ENCODE data around the gene VGLL4. TPM values are rescaled to one million over a fixed set of nuclear protein-coding genes. Genes with fewer than 3 reads are reported as not detected.
"Not testable (repeated sequence)": the region's sequence is repeated elsewhere in the genome, so short reads cannot be mapped to it uniquely, and the experiment has no call there.

Gene VGLL4, protein sequence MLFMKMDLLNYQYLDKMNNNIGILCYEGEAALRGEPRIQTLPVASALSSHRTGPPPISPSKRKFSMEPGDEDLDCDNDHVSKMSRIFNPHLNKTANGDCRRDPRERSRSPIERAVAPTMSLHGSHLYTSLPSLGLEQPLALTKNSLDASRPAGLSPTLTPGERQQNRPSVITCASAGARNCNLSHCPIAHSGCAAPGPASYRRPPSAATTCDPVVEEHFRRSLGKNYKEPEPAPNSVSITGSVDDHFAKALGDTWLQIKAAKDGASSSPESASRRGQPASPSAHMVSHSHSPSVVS
- 10 to 100 TPM in 5 of 6 donors, 1 to 10 TPM in 1; 7.9 to 16.0 (median 13.8) TPM for polyA plus RNA-seq (ENCODE audit: low read depth in 6 of 6)

GRCh38 chr3:11643605-11644087, at the start of gene VGLL4:
Gene VGLL4, minus strand, starts transcription at chr3:11643915. Its CDS starts 397 bp downstream, at chr3:11643518.
- Mint-ChIP-seq H3K27ac (peak within 1 kb of the TSS; percentile 94 to 99 (median 98)), H3K36me3 (no peaks in the 10 kb centered on the region), H3K9me3 (no peaks in the 10 kb centered on the region), H3K4me1 (peaks cover 21 to 50% (median 46%) of the 10 kb centered on the region in 3 donors), H3K4me3 (peak within 1 kb of the TSS; percentile 94 to 99 (median 99)), H3K27me3 (no peaks in the 10 kb centered on the region)
- DNase-seq (peak; percentile 46), ATAC-seq (ENCODE audit: low read depth in 2 of 2) (peak; percentile 53 to 62)

DNA sequence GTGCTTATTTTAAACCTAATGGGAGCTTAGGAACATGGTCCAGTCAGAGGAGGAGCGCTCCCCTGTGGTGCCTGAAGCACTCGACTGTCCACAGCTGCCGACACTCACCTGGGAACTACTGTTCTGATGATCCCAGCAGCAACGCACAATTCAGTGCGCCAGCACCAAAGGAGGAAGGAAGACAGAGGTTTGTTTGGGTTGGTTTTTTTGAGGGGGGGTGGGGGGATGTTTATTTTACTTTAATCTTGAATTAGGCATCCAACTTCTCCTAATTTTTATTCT, 48.8 kb upstream of the VGLL4 start:
- H3K9me3 Mint-ChIP-seq = no peaks in the 10 kb centered on the region
- H3K27me3 Mint-ChIP-seq = no peaks in the 10 kb centered on the region
- H3K4me1 Mint-ChIP-seq = no peaks in the 10 kb centered on the region
- peak overlapping the region in 1 of 8 donors; percentile 51 for H3K4me3 Mint-ChIP-seq
- ATAC-seq (ENCODE audit: low read depth in 2 of 2) (no peak), DNase-seq (no peak)
- H3K36me3 Mint-ChIP-seq = peaks cover 0 to 9% of the 10 kb centered on the region in 2 donors
- H3K27ac Mint-ChIP-seq = peak overlapping the region in 1 of 6 donors; percentile 89

GRCh38 chr3:11691767-11692531, 48.2 kb upstream of the VGLL4 start:
- Mint-ChIP-seq H3K4me3 (no peak overlapping the region), H3K9me3 (no peaks in the 10 kb centered on the region), H3K27me3 (no peaks in the 10 kb centered on the region), H3K4me1 (no peaks in the 10 kb centered on the region), H3K36me3 (peaks cover 0 to 9% of the 10 kb centered on the region in 2 donors), H3K27ac (peak overlapping the region in 1 of 6 donors; percentile 41)
- ATAC-seq (ENCODE audit: low read depth in 2 of 2) (no peak), DNase-seq (no peak)

GRCh38 chr3:11690863-11691766, 47.4 kb upstream of the VGLL4 start:
- Mint-ChIP-seq H3K36me3 (peaks cover 0 to 6% of the 10 kb centered on the region in 2 donors), H3K9me3 (no peaks in the 10 kb centered on the region), H3K4me3 (no peak overlapping the region), H3K27ac (peak overlapping the region in 1 of 6 donors; percentile 41), H3K4me1 (no peaks in the 10 kb centered on the region), H3K27me3 (no peaks in the 10 kb centered on the region)
- ATAC-seq (ENCODE audit: low read depth in 2 of 2) (no peak), DNase-seq (no peak)

GRCh38 chr3:11689749-11690148, 46.0 kb upstream of the VGLL4 start:
- Mint-ChIP-seq H3K27me3 (no peaks in the 10 kb centered on the region), H3K36me3 (no peaks in the 10 kb centered on the region), H3K4me3 (no peak overlapping the region), H3K9me3 (peaks cover 0 to 3% (median 0%) of the 10 kb centered on the region in 7 donors), H3K4me1 (no peaks in the 10 kb centered on the region), H3K27ac (peak overlapping the region in 1 of 6 donors; percentile 70)
- no peak for ATAC-seq (ENCODE audit: low read depth in 2 of 2)
- DNase-seq = no peak

GRCh38 chr3:11684980-11685379, 41.3 kb upstream of the VGLL4 start:
- ATAC-seq (ENCODE audit: low read depth in 2 of 2); DNase-seq; H3K4me1 Mint-ChIP-seq; H3K9me3 Mint-ChIP-seq; H3K27me3 Mint-ChIP-seq; H3K27ac Mint-ChIP-seq; H3K36me3 Mint-ChIP-seq: not testable (repeated sequence)
- peak overlapping the region in 1 of 8 donors; percentile 7 for H3K4me3 Mint-ChIP-seq

GRCh38 chr3:11680509-11680908, 36.8 kb upstream of the VGLL4 start:
- no peaks in the 10 kb centered on the region for H3K27me3 Mint-ChIP-seq

DNA sequence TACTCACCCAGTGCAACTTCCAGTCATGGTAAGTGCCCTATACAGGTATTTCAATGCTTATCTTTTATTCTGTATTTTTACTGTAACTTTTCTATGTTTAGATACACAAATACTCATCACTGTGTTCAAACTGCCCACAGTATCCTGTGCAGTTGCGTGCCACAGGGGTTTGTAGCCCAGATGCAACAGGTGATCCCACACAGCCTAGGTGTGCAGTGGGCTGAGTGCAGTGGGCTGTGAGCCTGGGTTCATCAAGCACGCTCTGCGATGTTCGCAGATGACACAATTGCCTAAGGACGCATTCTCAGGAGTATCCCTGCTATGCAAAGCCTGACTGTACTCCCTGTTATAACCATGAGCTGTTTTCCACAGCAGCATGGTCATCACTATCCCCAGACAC, 36.2 kb upstream of the VGLL4 start:
- H3K27me3 Mint-ChIP-seq = no peaks in the 10 kb centered on the region
- no peak overlapping the region for H3K4me3 Mint-ChIP-seq
- H3K27ac Mint-ChIP-seq = no peak overlapping the region
- ATAC-seq (ENCODE audit: low read depth in 2 of 2) (no peak), DNase-seq (no peak)
- H3K9me3 Mint-ChIP-seq = no peaks in the 10 kb centered on the region
- no peaks in the 10 kb centered on the region for H3K4me1 Mint-ChIP-seq
- H3K36me3 Mint-ChIP-seq = no peaks in the 10 kb centered on the region

More at GRCh38 chr3:11680509-11680908, 36.8 kb upstream of the VGLL4 start:
- Mint-ChIP-seq H3K4me1 (no peaks in the 10 kb centered on the region), H3K27ac (no peak overlapping the region), H3K4me3 (no peak overlapping the region), H3K9me3 (peaks cover 0 to 2% (median 0%) of the 10 kb centered on the region in 7 donors), H3K36me3 (no peaks in the 10 kb centered on the region)
- no peak for ATAC-seq (ENCODE audit: low read depth in 2 of 2)
- no peak for DNase-seq

GRCh38 chr3:11672363-11672762, 28.6 kb upstream of the VGLL4 start:
- Mint-ChIP-seq H3K27me3 (no peaks in the 10 kb centered on the region), H3K36me3 (no peaks in the 10 kb centered on the region)

GRCh38 chr3:11671648-11672100, 28.0 kb upstream of the VGLL4 start:
- Mint-ChIP-seq H3K27ac (no peak overlapping the region), H3K27me3 (no peaks in the 10 kb centered on the region)
- peak; percentile 30 to 52 for ATAC-seq (ENCODE audit: low read depth in 2 of 2)

More at GRCh38 chr3:11672363-11672762, 28.6 kb upstream of the VGLL4 start:
- ATAC-seq (ENCODE audit: low read depth in 2 of 2) = no peak
- H3K4me1 Mint-ChIP-seq = peaks cover 7 to 9% (median 8%) of the 10 kb centered on the region in 3 donors
- DNase-seq = no peak
- H3K4me3 Mint-ChIP-seq = no peak overlapping the region
- no peak overlapping the region for H3K27ac Mint-ChIP-seq
- H3K9me3 Mint-ChIP-seq = no peaks in the 10 kb centered on the region

DNA sequence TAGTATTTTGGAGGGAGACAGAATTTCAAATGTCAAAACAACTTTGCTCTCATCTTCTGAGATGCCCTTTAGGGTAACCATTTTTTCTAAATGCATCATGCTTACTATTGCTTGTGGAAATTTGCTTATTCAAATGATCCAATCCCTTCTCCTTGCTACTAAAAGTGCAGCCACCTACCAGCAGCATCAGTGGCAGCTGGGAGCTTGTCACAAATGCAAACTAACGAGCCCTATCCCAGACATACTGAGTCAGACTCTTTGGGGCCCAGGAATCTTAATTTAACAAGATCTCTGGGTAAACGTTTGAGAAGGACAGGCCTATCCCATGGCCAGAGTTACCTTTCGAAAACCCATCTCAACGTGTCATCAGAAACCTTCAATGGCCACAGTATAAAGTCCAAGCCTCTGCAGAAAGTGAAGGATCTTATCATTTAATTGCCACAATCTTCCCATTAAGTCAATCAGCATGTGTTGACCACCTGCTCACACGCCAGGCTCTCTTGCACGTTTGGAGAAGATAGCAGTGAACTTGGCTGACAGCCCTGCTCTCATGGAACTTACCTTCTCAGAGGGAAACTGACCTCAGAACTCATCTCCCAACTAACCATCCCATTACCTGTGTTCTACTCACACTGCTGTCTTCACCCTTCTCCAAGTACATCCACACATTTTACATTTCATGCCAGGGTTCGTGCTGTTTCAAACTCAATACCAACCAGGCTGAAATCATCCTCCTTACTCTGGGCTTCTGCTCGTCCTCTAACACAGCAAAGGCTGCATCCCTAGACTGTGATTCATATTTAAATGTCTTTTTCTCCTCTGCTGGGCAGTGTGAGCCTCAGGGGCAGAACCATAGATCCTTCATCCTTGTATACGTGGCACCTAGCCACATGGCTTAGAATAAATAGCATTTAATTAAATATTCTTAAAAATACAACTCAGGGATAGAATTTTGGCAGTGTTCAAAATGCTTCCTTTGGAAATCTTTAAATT, 24.8 kb upstream of the VGLL4 start:
- Mint-ChIP-seq H3K9me3 (no peaks in the 10 kb centered on the region), H3K4me1 (peaks cover 7 to 9% (median 8%) of the 10 kb centered on the region in 3 donors), H3K27ac (no peak overlapping the region), H3K4me3 (no peak overlapping the region), H3K36me3 (no peaks in the 10 kb centered on the region), H3K27me3 (no peaks in the 10 kb centered on the region)
- DNase-seq (no peak), ATAC-seq (ENCODE audit: low read depth in 2 of 2) (no peak)

More at GRCh38 chr3:11671648-11672100, 28.0 kb upstream of the VGLL4 start:
- Mint-ChIP-seq H3K4me3 (peak overlapping the region in 1 of 8 donors; percentile 41), H3K9me3 (no peaks in the 10 kb centered on the region), H3K36me3 (no peaks in the 10 kb centered on the region), H3K4me1 (peaks cover 7 to 9% (median 8%) of the 10 kb centered on the region in 3 donors)
- DNase-seq = peak; percentile 3

DNA sequence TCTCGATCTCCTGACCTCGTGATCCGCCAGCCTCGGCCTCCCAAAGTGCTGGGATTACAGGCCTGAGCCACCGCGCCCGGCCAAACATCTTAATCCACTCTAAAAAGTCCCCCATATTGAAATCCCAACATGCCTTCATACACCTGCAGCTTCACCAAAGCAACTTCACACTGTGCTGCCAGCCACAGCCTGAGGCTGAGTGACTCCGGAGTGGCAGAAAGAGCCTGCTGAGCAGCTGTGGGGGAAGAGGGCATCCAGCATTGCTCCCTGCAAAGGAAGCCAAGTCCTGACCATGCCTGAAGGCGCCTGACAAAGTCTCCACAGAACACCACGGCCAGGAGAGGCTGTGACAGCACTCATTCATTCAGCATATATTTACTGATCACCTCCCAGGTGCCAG, 21.6 kb upstream of the VGLL4 start:
- Mint-ChIP-seq H3K36me3 (no peaks in the 10 kb centered on the region), H3K27ac (no peak overlapping the region)

More for the DNA sequence above, 21.6 kb upstream of the VGLL4 start:
- Mint-ChIP-seq H3K9me3 (peaks cover 0 to 2% (median 0%) of the 10 kb centered on the region in 7 donors), H3K27me3 (no peaks in the 10 kb centered on the region), H3K4me1 (no peaks in the 10 kb centered on the region), H3K4me3 (no peak overlapping the region)
- ATAC-seq (ENCODE audit: low read depth in 2 of 2) = no peak
- no peak for DNase-seq
